Stimulated activated CD4-positive, alpha-beta T cell treated with anti-CD3 and anti-CD28 coated beads, Interleukin-12 subunit alpha, Interleukin-12 subunit beta, amount 100 ng/mL, for 24 hours (primary cell): Measurements from ENCODE around the gene DMAP1.
A peak's percentile ranks its signal among the peaks of the same experiment; 100 is the strongest.

Experiments
- DNase-seq, 2 experiments: peaks; one replicate each; pipeline ENCODE4 v3.0.0-alpha.2; 2020; ENCODE audit warnings: low read depth in 2 of 2

Gene DMAP1

GRCh38 chr1:44227211-44227610 lies 13.9 kb downstream of the DMAP1 start:
- DNase-seq = no peak

DNA sequence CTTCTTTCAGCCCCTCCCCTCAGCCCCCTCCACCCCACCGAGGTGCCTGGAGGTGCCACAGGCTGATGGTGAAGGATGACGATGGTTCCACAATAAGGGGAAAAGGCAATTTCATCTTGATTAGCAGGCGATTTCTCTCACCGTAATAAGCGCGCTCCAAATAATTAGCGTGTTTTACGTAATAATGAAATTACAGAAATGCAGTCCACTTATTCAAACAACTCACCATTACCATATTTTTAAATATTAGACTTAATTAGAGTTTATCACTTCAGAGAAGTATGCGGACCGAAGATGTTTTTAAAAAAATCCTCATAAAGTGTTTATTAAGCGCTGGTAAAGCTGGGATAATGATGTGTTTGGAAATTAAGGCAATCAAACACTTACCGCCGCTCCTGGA lies 14.9 kb downstream of the DMAP1 start:
- DNase-seq = no peak

- DNase-seq = no peak
Measured at GRCh38 chr1:44229435-44230167, 16.3 kb downstream of the DMAP1 start.

- no peak for DNase-seq
Measured at GRCh38 chr1:44230796-44231195, 17.5 kb downstream of the DMAP1 start.

- no peak for DNase-seq
Measured at GRCh38 chr1:44233593-44233992, 20.3 kb downstream of the DMAP1 start.

- DNase-seq = no peak
Measured at GRCh38 chr1:44235808-44236207, 22.5 kb downstream of the DMAP1 start.

GRCh38 chr1:44236490-44237272 lies 23.4 kb downstream of the DMAP1 start:
- DNase-seq = no peak

DNA sequence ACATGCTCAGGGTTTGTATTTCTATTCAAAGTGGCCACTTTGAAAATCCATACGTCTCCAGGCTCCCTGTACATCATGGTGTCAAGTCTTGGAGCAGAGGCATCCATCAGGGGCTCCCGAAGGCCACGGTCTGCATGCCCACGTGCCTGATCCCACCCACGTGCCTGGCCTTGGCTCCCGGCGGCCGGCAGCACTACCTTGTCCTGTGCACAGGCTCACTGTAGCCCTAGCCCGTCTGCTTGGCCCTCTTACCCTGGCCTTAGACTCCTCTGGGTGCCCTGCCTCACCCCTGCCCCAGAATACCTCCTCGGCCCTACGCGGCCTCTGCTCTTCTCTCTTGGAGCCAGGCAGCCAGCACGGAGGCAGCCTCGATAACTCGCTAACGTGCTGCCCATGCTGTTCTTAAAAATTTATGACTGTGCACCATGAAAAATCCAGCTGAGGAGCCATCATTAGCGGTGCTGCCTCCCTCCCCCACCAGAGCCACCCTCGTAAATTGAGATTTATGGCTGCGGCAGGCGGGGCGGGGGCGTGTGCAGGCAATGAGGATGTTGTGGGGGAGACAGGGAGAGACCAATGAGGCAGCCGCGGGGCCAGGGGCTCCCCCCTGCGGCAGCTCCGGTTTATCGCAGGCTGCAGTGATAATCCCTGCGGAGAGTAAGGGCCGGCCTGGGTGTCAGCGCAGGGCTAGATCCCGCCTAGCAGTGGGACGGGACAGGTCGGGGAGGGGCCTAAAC lies 24.6 kb downstream of the DMAP1 start:
- peak in 1 of 2 experiments; percentile 35 for DNase-seq

- no peak for DNase-seq
Measured at GRCh38 chr1:44238660-44239059, 25.4 kb downstream of the DMAP1 start.

- no peak for DNase-seq
Measured at GRCh38 chr1:44239331-44239960, 26.2 kb downstream of the DMAP1 start.

GRCh38 chr1:44239961-44240371 lies 26.7 kb downstream of the DMAP1 start:
- no peak for DNase-seq

DNA sequence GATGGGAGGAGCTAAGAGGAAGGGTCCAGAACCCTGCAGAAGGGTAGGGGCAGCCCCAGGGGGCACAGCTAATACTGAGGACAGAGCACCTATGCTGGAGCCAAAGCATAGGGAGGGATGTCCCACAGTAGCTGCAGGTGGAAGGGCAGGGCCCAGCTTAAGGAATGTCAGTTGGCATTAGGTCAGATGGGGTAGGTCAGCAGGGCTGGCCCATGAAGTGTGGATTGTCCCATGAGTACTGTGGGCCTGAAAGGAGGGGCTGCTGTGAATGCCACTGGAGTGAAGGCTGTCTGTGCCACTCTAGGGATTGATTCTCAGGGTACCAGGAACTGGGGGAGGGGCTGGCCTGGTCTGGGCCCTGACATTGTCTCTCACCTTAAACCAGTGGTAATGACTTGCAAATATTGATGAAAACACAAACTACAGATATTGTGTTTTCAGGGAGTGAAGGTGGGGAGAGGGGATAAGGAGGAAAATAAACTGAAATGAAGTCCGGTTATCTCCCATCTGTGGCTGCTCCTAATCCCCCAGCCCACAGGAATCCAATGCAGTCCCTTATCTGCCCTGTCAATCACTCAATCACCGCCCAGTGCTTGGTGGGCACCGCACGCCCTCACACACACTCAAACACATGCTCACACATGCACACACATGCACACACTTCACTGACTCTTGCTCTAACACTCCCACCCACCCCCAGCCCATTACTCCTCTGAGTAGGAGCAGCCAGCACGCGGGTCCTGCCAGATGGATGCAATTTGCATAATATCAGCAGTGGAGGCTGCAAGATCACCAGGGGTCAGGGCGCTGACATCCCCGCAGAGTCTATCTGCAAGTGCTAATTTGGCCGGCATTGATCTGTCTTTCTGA lies 27.8 kb downstream of the DMAP1 start:
- no peak for DNase-seq

- DNase-seq = no peak
Measured at GRCh38 chr1:44242746-44243145, 29.5 kb downstream of the DMAP1 start.

GRCh38 chr1:44243782-44244495 lies 30.7 kb downstream of the DMAP1 start:
- DNase-seq = no peak

- no peak for DNase-seq
Measured at GRCh38 chr1:44244986-44245385, 31.7 kb downstream of the DMAP1 start.

DNA sequence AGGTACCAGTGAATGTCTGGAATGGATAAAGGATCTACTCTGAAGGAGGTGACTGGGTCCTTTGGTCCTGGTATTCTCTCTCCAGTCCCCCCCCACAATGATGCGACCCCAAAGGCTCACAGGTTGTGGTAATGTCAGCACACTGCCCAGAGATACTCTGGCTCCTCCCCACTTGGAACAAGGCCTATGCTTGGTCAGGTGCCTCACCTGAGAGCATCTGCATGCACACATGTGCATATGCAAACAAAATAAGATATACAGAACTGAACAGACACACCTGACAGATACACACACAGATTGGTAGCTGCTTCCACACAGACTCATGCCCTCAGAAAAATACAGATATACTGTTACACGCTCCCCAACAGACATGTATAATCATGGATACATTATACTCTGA lies 33.5 kb downstream of the DMAP1 start:
- no peak for DNase-seq

GRCh38 chr1:44249543-44249942 lies 36.3 kb downstream of the DMAP1 start:
- no peak for DNase-seq

DNA sequence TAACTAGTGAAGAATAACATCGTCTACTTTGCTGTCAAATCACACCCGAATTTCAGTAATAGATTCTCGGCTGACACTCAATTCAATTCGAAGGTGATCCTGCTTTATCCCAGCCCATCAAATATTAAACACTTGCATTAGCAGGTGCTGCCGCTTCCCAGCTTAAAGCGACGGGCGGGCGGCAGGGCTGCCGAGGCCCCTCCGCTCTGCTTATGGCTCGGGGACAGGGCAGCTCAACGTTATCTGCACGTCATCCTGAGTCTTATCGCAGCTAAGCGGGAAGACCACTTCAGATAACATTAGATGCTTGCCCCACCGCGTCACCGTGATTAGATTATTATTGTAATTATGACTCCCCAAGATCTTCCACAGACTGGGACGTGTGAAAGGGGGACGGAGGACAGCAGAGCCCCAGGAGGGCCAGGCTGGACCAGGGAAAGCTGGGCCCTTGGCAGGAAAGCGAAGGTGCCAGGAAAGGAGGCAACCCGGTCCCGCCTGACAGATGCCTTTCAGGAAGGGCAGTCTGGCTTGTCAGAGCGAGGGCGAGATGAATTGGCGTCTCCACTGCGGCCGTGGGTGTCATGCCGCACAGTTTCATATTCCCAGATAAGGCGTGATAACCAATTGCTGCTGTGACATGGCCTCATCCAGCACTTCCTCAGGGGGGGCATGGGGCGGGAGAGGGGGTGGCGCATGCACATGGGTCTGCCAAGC lies 37.0 kb downstream of the DMAP1 start:
- DNase-seq = no peak

DNA sequence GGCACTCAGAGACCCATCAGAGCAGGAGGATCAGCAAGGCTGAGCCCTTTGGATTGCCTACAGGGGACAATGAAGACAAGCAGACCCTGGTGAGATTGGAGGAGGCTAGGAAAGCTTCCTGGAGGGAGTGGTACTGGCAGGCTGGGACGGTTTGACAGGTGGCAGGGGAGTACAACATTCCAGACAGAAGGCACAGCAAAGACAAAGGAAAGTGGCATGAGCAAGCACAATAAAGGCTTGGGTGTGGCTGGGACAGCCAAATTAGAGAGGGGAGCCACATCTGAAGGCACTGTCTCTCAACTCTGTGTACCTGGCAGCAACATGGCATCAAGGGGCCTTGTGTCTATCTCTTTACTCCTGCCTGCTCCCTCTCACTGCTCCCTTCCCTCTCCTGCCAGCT lies 38.2 kb downstream of the DMAP1 start:
- no peak for DNase-seq
